ENCODE results near the gene ARHGAP28.

Gene ARHGAP28

DNA sequence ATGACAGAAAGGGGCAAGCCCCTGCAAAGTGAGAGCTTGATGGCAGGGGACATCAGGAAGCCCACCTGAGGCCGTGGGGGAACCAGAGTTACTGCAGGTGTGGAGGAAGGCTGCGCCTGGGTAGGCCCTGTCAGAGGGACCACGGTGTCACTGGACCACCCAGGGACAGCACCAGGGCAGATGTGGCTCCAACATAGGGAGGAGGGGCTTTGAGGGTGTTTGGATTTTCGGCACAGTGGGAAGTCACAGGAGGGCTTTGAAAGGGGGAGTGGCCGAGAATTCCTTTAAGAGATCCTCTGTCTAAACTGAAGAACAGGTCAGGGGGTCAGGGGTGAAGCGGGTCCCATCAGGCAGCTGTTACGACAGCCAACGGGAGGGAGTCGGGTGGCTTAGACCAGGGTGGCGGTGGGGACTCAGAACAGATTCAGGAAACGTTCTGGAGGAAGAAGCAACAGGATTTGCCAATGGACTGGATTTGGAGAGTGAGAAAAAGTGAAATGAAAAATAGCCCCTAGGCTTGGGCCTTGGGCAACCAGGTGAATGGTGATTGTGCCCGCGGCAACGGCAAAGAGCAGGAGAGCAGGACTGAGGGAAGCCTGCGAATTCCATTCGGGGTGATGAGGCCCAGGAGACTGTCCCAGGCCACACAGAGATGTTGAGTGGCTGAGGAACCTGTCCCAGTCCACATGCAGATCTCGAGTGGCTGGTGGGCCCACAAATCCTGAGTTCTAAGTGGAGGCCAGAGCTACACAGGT lies 222.0 kb downstream of the ARHGAP28 start:
- H3K27me3 ChIP-seq (replicated peaks; ENCODE audit: control insufficient read depth, insufficient read depth, low read length): no peaks in the 10 kb centered on the region
- no peak for DNase-seq (ENCODE audit: low read depth)
- H3K36me3 ChIP-seq (ENCODE audit: control insufficient read depth, insufficient read depth, low read length, severe bottlenecking): no peaks in the 10 kb centered on the region
- H3K9me3 ChIP-seq (ENCODE audit: control insufficient read depth, low read length): no peaks in the 10 kb centered on the region
- no peak overlapping the region for H3K4me3 ChIP-seq (ENCODE audit: low read length)
- H3K9ac ChIP-seq (ENCODE audit: low read length): no peak overlapping the region
- no peaks in the 10 kb centered on the region for H3K4me1 ChIP-seq (ENCODE audit: control insufficient read depth, insufficient read depth, low read length)

DNA sequence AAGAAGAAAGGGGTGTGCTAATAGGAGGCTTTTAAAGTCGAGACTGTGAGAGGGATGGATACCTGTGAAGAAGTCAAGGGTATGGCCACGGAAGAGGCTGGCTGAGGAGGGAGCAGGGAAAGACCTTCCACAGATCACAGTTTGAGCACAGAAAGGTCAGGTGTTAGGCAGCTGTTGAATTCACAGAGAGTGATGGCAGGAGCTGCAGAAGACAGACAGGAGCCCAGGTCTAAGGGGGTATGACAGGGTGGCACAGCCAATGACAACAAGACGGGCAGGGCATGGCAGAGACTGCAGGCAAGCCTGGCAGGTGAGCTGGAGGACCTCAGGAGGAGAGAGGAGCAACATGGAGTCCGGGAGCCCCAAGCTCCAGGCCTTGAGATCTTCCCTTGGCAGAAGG lies 225.0 kb downstream of the ARHGAP28 start:
- no peak for DNase-seq (ENCODE audit: low read depth)
- Histone ChIP-seq H3K4me3 (ENCODE audit: low read length) (no peak overlapping the region), H3K36me3 (ENCODE audit: control insufficient read depth, insufficient read depth, low read length, severe bottlenecking) (no peaks in the 10 kb centered on the region), H3K9me3 (ENCODE audit: control insufficient read depth, low read length) (no peaks in the 10 kb centered on the region), H3K27me3 (replicated peaks; ENCODE audit: control insufficient read depth, insufficient read depth, low read length) (no peaks in the 10 kb centered on the region), H3K9ac (ENCODE audit: low read length) (no peak overlapping the region), H3K4me1 (ENCODE audit: control insufficient read depth, insufficient read depth, low read length) (no peaks in the 10 kb centered on the region)

DNA sequence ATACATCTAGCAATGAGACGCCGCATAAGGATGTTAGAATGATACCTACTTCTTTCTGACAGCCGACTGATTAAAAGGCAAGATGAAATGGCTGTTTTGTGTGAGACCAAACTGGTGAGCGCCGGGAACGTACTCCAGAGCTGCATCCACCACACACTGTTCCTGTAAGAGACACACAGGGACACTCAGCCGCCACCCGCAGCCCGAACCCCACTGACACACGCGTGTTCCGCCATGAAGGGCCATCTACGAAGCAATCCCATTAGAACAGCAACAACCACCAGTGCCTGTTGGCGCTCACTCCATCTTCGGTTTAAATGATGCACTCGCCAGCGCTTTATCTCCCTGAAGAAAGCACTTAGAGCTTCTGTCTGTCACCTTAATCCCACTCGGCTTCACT lies 225.8 kb downstream of the ARHGAP28 start:
- Histone ChIP-seq H3K27me3 (replicated peaks; ENCODE audit: control insufficient read depth, insufficient read depth, low read length) (no peaks in the 10 kb centered on the region), H3K9ac (ENCODE audit: low read length) (no peak overlapping the region), H3K4me3 (ENCODE audit: low read length) (no peak overlapping the region), H3K36me3 (ENCODE audit: control insufficient read depth, insufficient read depth, low read length, severe bottlenecking) (no peaks in the 10 kb centered on the region), H3K4me1 (ENCODE audit: control insufficient read depth, insufficient read depth, low read length) (no peaks in the 10 kb centered on the region), H3K9me3 (ENCODE audit: control insufficient read depth, low read length) (no peaks in the 10 kb centered on the region)
- no peak for DNase-seq (ENCODE audit: low read depth)

DNA sequence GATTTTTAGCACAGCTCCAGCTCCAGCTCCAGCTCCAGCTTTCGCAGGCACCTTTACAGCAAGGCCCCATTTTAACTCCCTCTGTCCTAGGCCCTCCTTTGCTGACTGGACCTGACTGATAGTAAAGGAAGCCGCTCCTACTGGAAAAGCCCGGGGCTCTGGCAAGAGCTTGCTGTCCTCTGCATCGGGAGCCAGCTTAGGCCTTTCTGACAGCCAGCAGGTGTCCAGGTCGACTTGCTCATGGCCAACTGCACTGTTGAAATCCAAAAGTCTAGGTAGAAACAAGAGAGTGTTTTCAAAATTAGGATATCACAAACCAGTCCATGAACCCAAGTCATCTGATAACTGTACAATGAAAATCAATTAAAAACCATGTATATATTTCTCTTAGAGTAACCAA lies 227.0 kb downstream of the ARHGAP28 start:
- no peak overlapping the region for H3K9ac ChIP-seq (ENCODE audit: low read length)
- H3K27me3 ChIP-seq (replicated peaks; ENCODE audit: control insufficient read depth, insufficient read depth, low read length): no peaks in the 10 kb centered on the region
- DNase-seq (ENCODE audit: low read depth): no peak
- H3K9me3 ChIP-seq (ENCODE audit: control insufficient read depth, low read length): no peaks in the 10 kb centered on the region
- H3K4me3 ChIP-seq (ENCODE audit: low read length): no peak overlapping the region
- no peaks in the 10 kb centered on the region for H3K4me1 ChIP-seq (ENCODE audit: control insufficient read depth, insufficient read depth, low read length)
- H3K36me3 ChIP-seq (ENCODE audit: control insufficient read depth, insufficient read depth, low read length, severe bottlenecking): no peaks in the 10 kb centered on the region

DNA sequence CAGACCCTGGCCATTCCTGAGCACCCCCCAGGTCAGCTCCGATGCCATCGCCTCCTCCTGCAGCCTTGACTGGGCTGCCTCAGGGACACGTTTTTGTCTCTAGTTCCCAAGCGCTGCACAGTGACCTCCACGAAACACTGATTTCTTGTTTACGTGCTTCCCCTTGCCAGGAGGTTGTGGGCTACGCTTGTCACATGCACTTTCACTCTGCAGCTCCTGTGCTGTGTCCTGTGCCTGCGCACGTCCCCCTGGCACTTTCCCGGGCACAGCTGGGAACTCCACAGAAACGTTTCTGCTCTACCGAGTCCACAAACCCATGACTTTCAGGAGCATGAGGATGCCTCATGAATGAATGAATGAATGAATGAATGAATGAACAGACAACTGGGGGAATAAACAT lies 227.5 kb downstream of the ARHGAP28 start:
- H3K4me1 ChIP-seq (ENCODE audit: control insufficient read depth, insufficient read depth, low read length): no peaks in the 10 kb centered on the region
- H3K27me3 ChIP-seq (replicated peaks; ENCODE audit: control insufficient read depth, insufficient read depth, low read length): no peaks in the 10 kb centered on the region
- no peak for DNase-seq (ENCODE audit: low read depth)
- no peak overlapping the region for H3K4me3 ChIP-seq (ENCODE audit: low read length)
- no peaks in the 10 kb centered on the region for H3K36me3 ChIP-seq (ENCODE audit: control insufficient read depth, insufficient read depth, low read length, severe bottlenecking)
- H3K9ac ChIP-seq (ENCODE audit: low read length): no peak overlapping the region
- H3K9me3 ChIP-seq (ENCODE audit: control insufficient read depth, low read length): no peaks in the 10 kb centered on the region

DNA sequence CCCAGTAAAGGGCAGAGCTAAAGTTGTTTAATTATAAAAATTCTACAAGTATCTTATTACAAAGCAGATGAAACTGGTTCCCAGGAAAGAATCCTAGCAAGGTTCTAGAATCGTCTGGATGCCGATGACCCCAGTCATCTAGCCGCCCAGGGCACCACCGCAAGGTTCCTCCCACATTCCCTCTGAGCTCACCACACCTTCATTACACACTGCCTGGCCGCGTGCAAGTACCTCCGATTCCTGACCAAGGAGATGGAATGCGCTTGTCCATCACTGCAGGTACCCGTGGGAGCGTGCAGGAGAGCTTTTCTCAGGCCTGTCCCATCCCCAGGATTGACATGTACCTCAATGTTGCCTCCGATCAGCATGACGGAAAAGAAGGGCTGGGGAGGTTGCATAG lies 229.6 kb downstream of the ARHGAP28 start:
- Histone ChIP-seq H3K27me3 (replicated peaks; ENCODE audit: control insufficient read depth, insufficient read depth, low read length) (no peaks in the 10 kb centered on the region), H3K36me3 (ENCODE audit: control insufficient read depth, insufficient read depth, low read length, severe bottlenecking) (no peaks in the 10 kb centered on the region), H3K9me3 (ENCODE audit: control insufficient read depth, low read length) (no peaks in the 10 kb centered on the region), H3K9ac (ENCODE audit: low read length) (no peak overlapping the region), H3K4me1 (ENCODE audit: control insufficient read depth, insufficient read depth, low read length) (no peaks in the 10 kb centered on the region), H3K4me3 (ENCODE audit: low read length) (no peak overlapping the region)
- no peak for DNase-seq (ENCODE audit: low read depth)

DNA sequence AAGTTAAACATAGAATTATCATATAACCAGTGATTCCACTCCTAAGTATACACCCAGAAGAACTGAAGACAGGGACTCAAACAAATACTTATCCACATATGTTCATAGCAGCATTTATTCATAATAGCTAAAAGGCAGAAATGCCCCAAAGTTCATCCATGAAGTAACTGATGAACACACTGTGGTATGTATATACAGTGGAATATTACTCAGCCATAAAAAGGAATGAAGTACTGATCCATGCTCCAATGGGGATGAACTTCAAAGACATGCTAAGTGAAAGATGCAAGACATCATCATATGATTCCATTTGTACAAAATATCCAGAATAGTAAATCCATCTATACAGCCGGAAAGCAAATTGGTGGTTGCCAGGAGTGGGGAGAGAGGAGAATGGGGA lies 230.6 kb downstream of the ARHGAP28 start:
- H3K36me3 ChIP-seq (ENCODE audit: control insufficient read depth, insufficient read depth, low read length, severe bottlenecking): no peaks in the 10 kb centered on the region
- H3K27me3 ChIP-seq (replicated peaks; ENCODE audit: control insufficient read depth, insufficient read depth, low read length): no peaks in the 10 kb centered on the region
- DNase-seq (ENCODE audit: low read depth): no peak
- no peaks in the 10 kb centered on the region for H3K4me1 ChIP-seq (ENCODE audit: control insufficient read depth, insufficient read depth, low read length)
- H3K9me3 ChIP-seq (ENCODE audit: control insufficient read depth, low read length): no peaks in the 10 kb centered on the region
- no peak overlapping the region for H3K9ac ChIP-seq (ENCODE audit: low read length)
- no peak overlapping the region for H3K4me3 ChIP-seq (ENCODE audit: low read length)

DNA sequence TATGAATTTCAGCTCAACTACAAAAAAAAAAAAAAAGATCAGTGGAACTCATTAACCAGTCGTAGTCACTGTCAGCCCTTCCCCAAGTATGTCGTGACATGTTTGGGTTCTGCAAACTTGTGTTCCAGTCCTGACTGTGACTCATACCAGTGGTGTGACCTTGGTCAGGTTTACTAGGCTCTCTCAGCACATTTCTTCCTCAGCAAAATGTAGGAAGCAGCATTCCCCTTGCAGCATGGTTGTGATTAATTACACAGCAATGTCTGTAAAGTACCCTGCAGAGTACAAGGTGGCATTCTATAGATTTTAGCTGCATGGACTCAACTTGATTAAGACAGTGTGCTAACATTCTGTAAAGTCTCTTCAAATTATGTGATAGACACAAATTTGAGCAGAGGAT lies 231.1 kb downstream of the ARHGAP28 start:
- H3K27me3 ChIP-seq (replicated peaks; ENCODE audit: control insufficient read depth, insufficient read depth, low read length): no peaks in the 10 kb centered on the region
- no peak overlapping the region for H3K9ac ChIP-seq (ENCODE audit: low read length)
- no peaks in the 10 kb centered on the region for H3K36me3 ChIP-seq (ENCODE audit: control insufficient read depth, insufficient read depth, low read length, severe bottlenecking)
- no peaks in the 10 kb centered on the region for H3K9me3 ChIP-seq (ENCODE audit: control insufficient read depth, low read length)
- peak; percentile 51 for DNase-seq (ENCODE audit: low read depth)
- no peaks in the 10 kb centered on the region for H3K4me1 ChIP-seq (ENCODE audit: control insufficient read depth, insufficient read depth, low read length)
- no peak overlapping the region for H3K4me3 ChIP-seq (ENCODE audit: low read length)

DNA sequence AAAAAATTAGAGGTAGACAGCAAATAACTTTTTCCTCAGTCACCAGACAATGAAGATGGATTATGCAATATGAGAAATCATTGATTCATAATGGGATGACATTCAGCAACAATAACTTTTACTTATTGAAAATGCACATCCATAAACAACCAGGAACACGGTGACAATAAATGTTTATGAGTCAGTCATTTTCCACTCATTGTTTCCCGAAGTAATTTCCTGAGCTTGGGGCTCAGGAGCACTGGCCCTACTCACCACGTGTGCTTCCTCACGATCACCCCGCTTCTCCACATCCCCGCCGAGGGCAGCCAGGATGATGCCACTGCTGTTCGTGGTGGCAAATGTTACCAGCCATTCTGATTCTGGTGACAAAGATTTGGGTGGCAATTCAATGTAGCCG lies 231.8 kb downstream of the ARHGAP28 start:
- Histone ChIP-seq H3K4me3 (ENCODE audit: low read length) (no peak overlapping the region), H3K27me3 (replicated peaks; ENCODE audit: control insufficient read depth, insufficient read depth, low read length) (no peaks in the 10 kb centered on the region), H3K9ac (ENCODE audit: low read length) (no peak overlapping the region), H3K9me3 (ENCODE audit: control insufficient read depth, low read length) (no peaks in the 10 kb centered on the region), H3K4me1 (ENCODE audit: control insufficient read depth, insufficient read depth, low read length) (no peaks in the 10 kb centered on the region), H3K36me3 (ENCODE audit: control insufficient read depth, insufficient read depth, low read length, severe bottlenecking) (no peaks in the 10 kb centered on the region)
- no peak for DNase-seq (ENCODE audit: low read depth)

DNA sequence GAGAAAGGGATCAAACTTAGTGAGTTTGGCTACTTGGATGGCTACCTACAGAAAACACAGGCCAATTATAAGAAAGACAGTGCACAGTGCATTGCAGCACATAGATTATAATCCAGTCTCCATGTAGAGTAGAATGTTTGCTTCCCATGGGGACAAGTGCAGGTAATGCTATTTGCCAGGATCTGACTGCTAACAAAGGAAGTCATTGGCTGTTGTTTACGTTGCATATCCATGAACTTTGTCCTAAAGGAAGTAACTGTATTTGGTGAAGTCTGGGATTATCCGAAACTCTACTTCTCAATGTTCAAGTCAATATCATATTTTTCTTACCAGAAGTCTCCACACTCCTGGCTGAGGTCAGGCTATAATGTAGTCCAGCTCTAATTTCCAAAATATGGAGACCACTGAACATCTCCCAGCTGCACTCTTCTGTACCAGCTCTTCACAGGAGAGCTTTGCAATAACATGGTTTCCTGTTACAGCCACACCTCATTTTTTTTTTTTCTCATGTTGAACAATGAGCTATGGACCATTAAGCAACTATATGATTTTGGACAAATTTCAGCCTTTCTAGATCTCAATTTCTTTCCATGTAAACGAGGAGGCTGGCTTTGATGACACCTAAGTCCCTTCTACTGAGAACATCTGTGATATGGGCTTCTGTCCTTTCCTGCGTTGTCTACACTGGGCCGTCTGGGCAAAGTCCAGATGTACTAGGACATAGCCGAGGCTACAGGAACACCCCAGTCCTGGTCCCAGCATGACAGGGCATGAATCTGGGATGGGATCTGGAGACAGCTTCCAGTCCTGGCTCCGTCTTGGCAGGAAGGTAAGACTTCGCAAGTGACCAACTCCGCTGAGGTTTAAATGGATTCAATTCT lies 233.3 kb downstream of the ARHGAP28 start:
- Histone ChIP-seq H3K27me3 (replicated peaks; ENCODE audit: control insufficient read depth, insufficient read depth, low read length) (no peaks in the 10 kb centered on the region), H3K9me3 (ENCODE audit: control insufficient read depth, low read length) (no peaks in the 10 kb centered on the region), H3K36me3 (ENCODE audit: control insufficient read depth, insufficient read depth, low read length, severe bottlenecking) (no peaks in the 10 kb centered on the region)

DNA sequence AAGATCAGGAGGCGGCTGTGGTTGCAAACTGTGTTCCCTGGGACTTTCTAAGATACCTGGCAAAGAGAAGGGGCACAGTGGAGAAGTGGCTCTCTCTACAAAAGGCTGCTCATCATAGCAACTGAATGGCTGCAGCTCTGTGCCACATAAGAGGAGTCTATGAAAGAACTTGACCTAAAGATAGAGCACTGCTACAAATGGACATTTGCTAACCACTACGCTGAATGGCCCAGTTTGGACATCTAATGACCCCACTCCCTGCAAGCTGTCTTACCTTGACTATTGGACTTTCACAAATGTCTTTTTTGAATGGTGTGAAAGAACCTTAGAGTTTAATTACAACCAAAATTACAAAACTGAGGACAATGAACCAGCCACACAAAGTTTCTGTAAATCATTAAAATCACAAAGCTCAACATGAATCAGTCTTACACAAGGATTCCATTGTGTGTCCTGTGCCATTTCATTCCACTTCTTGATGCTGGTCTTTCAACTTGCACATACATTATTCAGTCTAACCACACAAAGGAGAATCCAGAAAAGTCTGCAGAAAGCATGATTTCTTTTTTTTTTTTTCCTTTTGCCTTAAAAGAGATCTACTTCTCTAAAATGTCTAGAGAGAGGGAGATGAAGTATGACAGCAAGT lies 234.1 kb downstream of the ARHGAP28 start:
- Histone ChIP-seq H3K9ac (ENCODE audit: low read length) (no peak overlapping the region), H3K27me3 (replicated peaks; ENCODE audit: control insufficient read depth, insufficient read depth, low read length) (no peaks in the 10 kb centered on the region), H3K9me3 (ENCODE audit: control insufficient read depth, low read length) (no peaks in the 10 kb centered on the region), H3K4me1 (ENCODE audit: control insufficient read depth, insufficient read depth, low read length) (no peaks in the 10 kb centered on the region), H3K4me3 (ENCODE audit: low read length) (no peak overlapping the region), H3K36me3 (ENCODE audit: control insufficient read depth, insufficient read depth, low read length, severe bottlenecking) (no peaks in the 10 kb centered on the region)
- no peak for DNase-seq (ENCODE audit: low read depth)

More for the DNA sequence above, 233.3 kb downstream of the ARHGAP28 start:
- H3K4me1 ChIP-seq (ENCODE audit: control insufficient read depth, insufficient read depth, low read length): no peaks in the 10 kb centered on the region
- peak; percentile 1 for DNase-seq (ENCODE audit: low read depth)
- no peak overlapping the region for H3K4me3 ChIP-seq (ENCODE audit: low read length)
- H3K9ac ChIP-seq (ENCODE audit: low read length): no peak overlapping the region

Measured in adipocyte (in vitro differentiated cells).